ENCODE results near the gene CTSC. TPM values are rescaled to one million over a fixed set of nuclear protein-coding genes. Genes with fewer than 3 reads are reported as not detected.

The CTSC gene
- total RNA-seq, 1 experiment from 2014 or later: 269 TPM

DNA sequence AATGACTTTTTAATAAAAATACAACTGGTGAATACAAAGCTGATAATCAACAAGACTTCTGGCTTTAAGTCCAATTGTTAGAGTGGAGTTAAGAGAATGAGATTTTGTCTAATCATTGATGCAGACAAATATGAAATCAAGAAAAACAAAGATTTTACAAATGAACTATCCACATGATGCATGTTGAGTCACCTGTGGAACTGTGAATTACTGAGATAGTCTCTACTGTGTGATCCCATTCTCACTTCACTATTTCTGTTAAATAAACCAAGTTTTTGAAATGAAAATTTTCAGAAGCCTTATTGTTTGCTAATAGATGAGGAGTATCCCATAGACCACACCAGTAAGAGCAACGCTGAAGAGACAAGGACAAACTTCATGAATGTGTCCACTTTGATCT lies 8.4 kb upstream of the CTSC start:
- DNase-seq (ENCODE audit: low spot score) (no peak), ATAC-seq (no peak)
- no peak overlapping the region for H3K4me3 Mint-ChIP-seq
- peaks cover 4% of the 10 kb centered on the region for H3K4me1 Mint-ChIP-seq
- no peaks in the 10 kb centered on the region for H3K9me3 Mint-ChIP-seq
- no peaks in the 10 kb centered on the region for H3K27me3 Mint-ChIP-seq (ENCODE audit: low read depth)
- ChIA-PET CTCF (no interaction called here), POLR2A (no interaction called here)
- no peaks in the 10 kb centered on the region for H3K36me3 Mint-ChIP-seq
- no peak overlapping the region for H3K27ac Mint-ChIP-seq
- TF ChIP-seq, protein P1, sequence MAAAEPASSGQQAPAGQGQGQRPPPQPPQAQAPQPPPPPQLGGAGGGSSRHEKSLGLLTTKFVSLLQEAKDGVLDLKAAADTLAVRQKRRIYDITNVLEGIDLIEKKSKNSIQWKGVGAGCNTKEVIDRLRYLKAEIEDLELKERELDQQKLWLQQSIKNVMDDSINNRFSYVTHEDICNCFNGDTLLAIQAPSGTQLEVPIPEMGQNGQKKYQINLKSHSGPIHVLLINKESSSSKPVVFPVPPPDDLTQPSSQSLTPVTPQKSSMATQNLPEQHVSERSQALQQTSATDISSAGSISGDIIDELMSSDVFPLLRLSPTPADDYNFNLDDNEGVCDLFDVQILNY (CRISPR knock-in tag; IDR thresholded peaks at IDR 0.05): no peak

DNA sequence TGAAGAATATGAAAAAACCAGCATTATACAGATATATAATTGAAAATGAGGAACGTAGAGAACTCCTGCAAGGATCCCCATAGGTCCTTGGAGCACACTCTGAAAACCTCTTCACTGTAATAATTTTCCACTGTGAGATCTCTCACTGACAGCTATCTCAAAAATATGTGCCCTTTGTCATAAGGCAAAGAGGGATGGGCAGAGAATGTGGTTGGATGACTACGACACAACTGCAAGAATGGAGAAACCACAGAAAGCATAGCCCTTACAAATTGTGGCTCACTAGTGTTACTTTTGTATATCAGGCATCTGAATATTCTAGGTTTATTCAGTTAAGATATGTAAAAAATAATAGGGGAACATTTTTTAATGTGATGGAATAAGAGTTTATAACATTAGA lies 7.9 kb upstream of the CTSC start:
- H3K4me1 Mint-ChIP-seq: peaks cover 4% of the 10 kb centered on the region
- ATAC-seq (no peak), DNase-seq (ENCODE audit: low spot score) (no peak)
- TF ChIP-seq, protein P2, sequence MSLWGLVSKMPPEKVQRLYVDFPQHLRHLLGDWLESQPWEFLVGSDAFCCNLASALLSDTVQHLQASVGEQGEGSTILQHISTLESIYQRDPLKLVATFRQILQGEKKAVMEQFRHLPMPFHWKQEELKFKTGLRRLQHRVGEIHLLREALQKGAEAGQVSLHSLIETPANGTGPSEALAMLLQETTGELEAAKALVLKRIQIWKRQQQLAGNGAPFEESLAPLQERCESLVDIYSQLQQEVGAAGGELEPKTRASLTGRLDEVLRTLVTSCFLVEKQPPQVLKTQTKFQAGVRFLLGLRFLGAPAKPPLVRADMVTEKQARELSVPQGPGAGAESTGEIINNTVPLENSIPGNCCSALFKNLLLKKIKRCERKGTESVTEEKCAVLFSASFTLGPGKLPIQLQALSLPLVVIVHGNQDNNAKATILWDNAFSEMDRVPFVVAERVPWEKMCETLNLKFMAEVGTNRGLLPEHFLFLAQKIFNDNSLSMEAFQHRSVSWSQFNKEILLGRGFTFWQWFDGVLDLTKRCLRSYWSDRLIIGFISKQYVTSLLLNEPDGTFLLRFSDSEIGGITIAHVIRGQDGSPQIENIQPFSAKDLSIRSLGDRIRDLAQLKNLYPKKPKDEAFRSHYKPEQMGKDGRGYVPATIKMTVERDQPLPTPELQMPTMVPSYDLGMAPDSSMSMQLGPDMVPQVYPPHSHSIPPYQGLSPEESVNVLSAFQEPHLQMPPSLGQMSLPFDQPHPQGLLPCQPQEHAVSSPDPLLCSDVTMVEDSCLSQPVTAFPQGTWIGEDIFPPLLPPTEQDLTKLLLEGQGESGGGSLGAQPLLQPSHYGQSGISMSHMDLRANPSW (CRISPR knock-in tag; conservative IDR thresholded peaks at IDR 0.05; ENCODE audit: low read depth): no peak
- TF ChIP-seq RELA (CRISPR knock-in tag; IDR thresholded peaks at IDR 0.05; ENCODE audit: borderline replicate concordance): no peak
- no peak for TF ChIP-seq TEAD4 (CRISPR knock-in tag; IDR thresholded peaks at IDR 0.05)
- no peak for TF ChIP-seq FOXK1 (CRISPR knock-in tag; IDR thresholded peaks at IDR 0.05)
- TF ChIP-seq NFE2L1 (CRISPR knock-in tag; IDR thresholded peaks at IDR 0.05): no peak
- TF ChIP-seq, protein P3, sequence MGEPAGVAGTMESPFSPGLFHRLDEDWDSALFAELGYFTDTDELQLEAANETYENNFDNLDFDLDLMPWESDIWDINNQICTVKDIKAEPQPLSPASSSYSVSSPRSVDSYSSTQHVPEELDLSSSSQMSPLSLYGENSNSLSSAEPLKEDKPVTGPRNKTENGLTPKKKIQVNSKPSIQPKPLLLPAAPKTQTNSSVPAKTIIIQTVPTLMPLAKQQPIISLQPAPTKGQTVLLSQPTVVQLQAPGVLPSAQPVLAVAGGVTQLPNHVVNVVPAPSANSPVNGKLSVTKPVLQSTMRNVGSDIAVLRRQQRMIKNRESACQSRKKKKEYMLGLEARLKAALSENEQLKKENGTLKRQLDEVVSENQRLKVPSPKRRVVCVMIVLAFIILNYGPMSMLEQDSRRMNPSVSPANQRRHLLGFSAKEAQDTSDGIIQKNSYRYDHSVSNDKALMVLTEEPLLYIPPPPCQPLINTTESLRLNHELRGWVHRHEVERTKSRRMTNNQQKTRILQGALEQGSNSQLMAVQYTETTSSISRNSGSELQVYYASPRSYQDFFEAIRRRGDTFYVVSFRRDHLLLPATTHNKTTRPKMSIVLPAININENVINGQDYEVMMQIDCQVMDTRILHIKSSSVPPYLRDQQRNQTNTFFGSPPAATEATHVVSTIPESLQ (CRISPR knock-in tag; IDR thresholded peaks at IDR 0.05): no peak
- no peak for TF ChIP-seq SP1 (CRISPR knock-in tag; conservative IDR thresholded peaks at IDR 0.05)
- TF ChIP-seq ZNF317 (CRISPR knock-in tag; IDR thresholded peaks at IDR 0.05; ENCODE audit: borderline replicate concordance, low read depth): no peak
- no peak for TF ChIP-seq FOXJ3 (CRISPR knock-in tag; IDR thresholded peaks at IDR 0.05; ENCODE audit: borderline replicate concordance)
- no peaks in the 10 kb centered on the region for H3K9me3 Mint-ChIP-seq
- ChIA-PET POLR2A (no interaction called here), CTCF (interaction anchor here (0.8 to 1.1 kb wide), 3 partner anchors 11 to 199 kb away, joined by 3 read pairs; no protein-coding TSS in a partner anchor)
- H3K27me3 Mint-ChIP-seq (ENCODE audit: low read depth): no peaks in the 10 kb centered on the region
- no peak overlapping the region for H3K4me3 Mint-ChIP-seq
- no peaks in the 10 kb centered on the region for H3K36me3 Mint-ChIP-seq
- H3K27ac Mint-ChIP-seq: no peak overlapping the region

DNA sequence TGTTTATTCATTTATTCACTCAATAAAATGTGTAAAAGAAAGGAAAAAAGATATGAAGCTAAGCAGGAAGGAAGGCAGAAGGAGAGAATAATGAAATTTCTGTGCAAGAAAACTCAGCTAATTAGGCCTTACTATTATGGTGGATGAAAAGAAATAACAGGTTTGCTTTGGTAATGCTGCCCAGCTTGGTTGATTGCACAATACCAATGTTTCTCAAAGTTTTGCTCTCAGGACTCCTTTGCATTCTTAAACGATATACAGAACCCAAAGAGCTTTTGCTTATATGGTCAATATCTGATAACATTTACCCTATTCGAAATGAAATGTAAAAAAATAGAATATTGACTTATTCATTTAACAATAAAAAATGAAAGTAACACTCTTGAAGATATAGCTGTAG lies 7.3 kb upstream of the CTSC start:
- H3K4me3 Mint-ChIP-seq: no peak overlapping the region
- H3K36me3 Mint-ChIP-seq: no peaks in the 10 kb centered on the region

More for the DNA sequence above, 7.3 kb upstream of the CTSC start:
- Mint-ChIP-seq H3K9me3 (no peaks in the 10 kb centered on the region), H3K27me3 (ENCODE audit: low read depth) (no peaks in the 10 kb centered on the region), H3K27ac (no peak overlapping the region), H3K4me1 (peaks cover 10% of the 10 kb centered on the region)
- DNase-seq (ENCODE audit: low spot score) (no peak), ATAC-seq (no peak)
- POLR2A ChIA-PET: no interaction called here
- CTCF ChIA-PET: interaction anchor here (0.8 to 1.1 kb wide), 3 partner anchors 10 to 199 kb away, joined by 3 read pairs; no protein-coding TSS in a partner anchor
- TF ChIP-seq ZNF416 (CRISPR knock-in tag; IDR thresholded peaks at IDR 0.05) (no peak), MXD4 (CRISPR knock-in tag; IDR thresholded peaks at IDR 0.05; ENCODE audit: borderline replicate concordance) (no peak), TEAD4 (CRISPR knock-in tag; IDR thresholded peaks at IDR 0.05) (no peak), ZNF423 (CRISPR knock-in tag; IDR thresholded peaks at IDR 0.05) (no peak), ZNF317 (CRISPR knock-in tag; IDR thresholded peaks at IDR 0.05; ENCODE audit: borderline replicate concordance, low read depth) (no peak)
- TF ChIP-seq, protein P4, sequence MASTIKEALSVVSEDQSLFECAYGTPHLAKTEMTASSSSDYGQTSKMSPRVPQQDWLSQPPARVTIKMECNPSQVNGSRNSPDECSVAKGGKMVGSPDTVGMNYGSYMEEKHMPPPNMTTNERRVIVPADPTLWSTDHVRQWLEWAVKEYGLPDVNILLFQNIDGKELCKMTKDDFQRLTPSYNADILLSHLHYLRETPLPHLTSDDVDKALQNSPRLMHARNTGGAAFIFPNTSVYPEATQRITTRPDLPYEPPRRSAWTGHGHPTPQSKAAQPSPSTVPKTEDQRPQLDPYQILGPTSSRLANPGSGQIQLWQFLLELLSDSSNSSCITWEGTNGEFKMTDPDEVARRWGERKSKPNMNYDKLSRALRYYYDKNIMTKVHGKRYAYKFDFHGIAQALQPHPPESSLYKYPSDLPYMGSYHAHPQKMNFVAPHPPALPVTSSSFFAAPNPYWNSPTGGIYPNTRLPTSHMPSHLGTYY (CRISPR knock-in tag; IDR thresholded peaks at IDR 0.05): no peak
